Measurements from ENCODE around the gene SMG9. TPM values are rescaled to one million over a fixed set of nuclear protein-coding genes. Genes with fewer than 3 reads are reported as not detected.

The SMG9 gene
- total RNA-seq, 1 experiment from 2014 or later = 52.2 TPM

DNA sequence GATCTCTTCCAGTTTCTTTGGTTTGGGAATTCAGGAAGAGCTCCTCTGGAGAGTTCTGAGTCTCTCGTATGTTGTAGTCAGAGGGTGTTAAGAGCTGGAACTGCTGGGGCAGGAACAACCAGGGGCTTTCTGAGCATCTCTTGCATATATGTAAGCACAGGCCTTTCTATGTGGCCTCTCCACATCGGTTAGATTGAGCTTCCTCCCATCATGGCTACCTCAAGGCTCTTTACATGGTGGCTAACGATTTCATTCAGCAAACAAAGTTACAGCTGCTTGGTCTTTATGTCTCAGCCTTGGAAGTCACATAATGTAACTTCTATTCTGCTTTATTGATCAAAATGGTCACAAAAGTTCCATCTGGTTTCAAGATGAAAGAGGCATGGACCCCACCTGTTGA is 64.3 kb downstream of the SMG9 start:
- H3K4me2 ChIP-seq (ENCODE audit: insufficient read depth, insufficient read length, low read length) = no peak overlapping the region
- no peak overlapping the region for H3K14ac ChIP-seq (ENCODE audit: insufficient read depth, low read length)
- no peaks in the 10 kb centered on the region; the same call in 1 of the 2 replicates for H3K4me1 ChIP-seq (ENCODE audit: insufficient read depth, low read length)
- Mint-ChIP-seq H3K4me3 (no peak overlapping the region), H3K9me3 (peaks cover 6 to 24% of the 10 kb centered on the region in 2 experiments; a peak in 4 of 5 replicates), H3K27ac (no peak overlapping the region), H3K4me1 (peaks cover 13 to 20% of the 10 kb centered on the region in 2 experiments), H3K27me3 (ENCODE audit: low read depth) (peaks cover 21% of the 10 kb centered on the region), H3K36me3 (ENCODE audit: insufficient read depth in 1 of 3, low read depth in 3 of 3) (peaks cover 0 to 2% (median 0%) of the 10 kb centered on the region in 3 experiments; a peak in 1 of 7 replicates)
- H2BK5ac ChIP-seq (ENCODE audit: insufficient read length, low read length) = no peak overlapping the region
- H3K23ac ChIP-seq (ENCODE audit: insufficient read length, low read depth, low read length) = no peak overlapping the region
- no peak overlapping the region for H2BK12ac ChIP-seq (ENCODE audit: insufficient read length, low read depth, low read length)
- no peaks in the 10 kb centered on the region for H3K79me2 ChIP-seq (ENCODE audit: insufficient read depth, low read length)
- no peak overlapping the region for H3T11ph ChIP-seq (ENCODE audit: low read length)
- no peak overlapping the region for H2BK120ac ChIP-seq (ENCODE audit: low read depth, low read length, poor library complexity, severe bottlenecking)
- no peak overlapping the region for H4K91ac ChIP-seq (ENCODE audit: insufficient read length, low read depth, low read length)
- no peak overlapping the region for H2AK5ac ChIP-seq (ENCODE audit: insufficient read length, low read length)
- H4K5ac ChIP-seq (ENCODE audit: insufficient read length, low read depth, low read length) = no peak overlapping the region
- H4K20me1 ChIP-seq (ENCODE audit: control insufficient read depth, insufficient read depth, insufficient read length) = no peaks in the 10 kb centered on the region
- no peak for DNase-seq
- H3K56ac ChIP-seq (ENCODE audit: insufficient read length, low read depth, low read length) = no peak overlapping the region
- H2AFZ ChIP-seq (ENCODE audit: low read length) = no peak overlapping the region
- H3K79me1 ChIP-seq (ENCODE audit: insufficient read depth, low read depth, low read length, poor library complexity, severe bottlenecking) = no peaks in the 10 kb centered on the region
- H3K4ac ChIP-seq (ENCODE audit: low read depth, low read length) = no peak overlapping the region
- H3K27ac ChIP-seq (ENCODE audit: insufficient read length, low read depth, low read length) = no peak overlapping the region
- H3K18ac ChIP-seq (ENCODE audit: insufficient read length, low read depth, low read length) = no peak overlapping the region
- H2BK15ac ChIP-seq (ENCODE audit: low read depth, low read length) = no peak overlapping the region
- TF ChIP-seq, protein P1, sequence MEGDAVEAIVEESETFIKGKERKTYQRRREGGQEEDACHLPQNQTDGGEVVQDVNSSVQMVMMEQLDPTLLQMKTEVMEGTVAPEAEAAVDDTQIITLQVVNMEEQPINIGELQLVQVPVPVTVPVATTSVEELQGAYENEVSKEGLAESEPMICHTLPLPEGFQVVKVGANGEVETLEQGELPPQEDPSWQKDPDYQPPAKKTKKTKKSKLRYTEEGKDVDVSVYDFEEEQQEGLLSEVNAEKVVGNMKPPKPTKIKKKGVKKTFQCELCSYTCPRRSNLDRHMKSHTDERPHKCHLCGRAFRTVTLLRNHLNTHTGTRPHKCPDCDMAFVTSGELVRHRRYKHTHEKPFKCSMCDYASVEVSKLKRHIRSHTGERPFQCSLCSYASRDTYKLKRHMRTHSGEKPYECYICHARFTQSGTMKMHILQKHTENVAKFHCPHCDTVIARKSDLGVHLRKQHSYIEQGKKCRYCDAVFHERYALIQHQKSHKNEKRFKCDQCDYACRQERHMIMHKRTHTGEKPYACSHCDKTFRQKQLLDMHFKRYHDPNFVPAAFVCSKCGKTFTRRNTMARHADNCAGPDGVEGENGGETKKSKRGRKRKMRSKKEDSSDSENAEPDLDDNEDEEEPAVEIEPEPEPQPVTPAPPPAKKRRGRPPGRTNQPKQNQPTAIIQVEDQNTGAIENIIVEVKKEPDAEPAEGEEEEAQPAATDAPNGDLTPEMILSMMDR (conservative IDR thresholded peaks at IDR 0.05) = no peak
- no peak overlapping the region for H4K8ac ChIP-seq (replicated peaks; ENCODE audit: insufficient read length, low read depth, low read length)
- no peak overlapping the region for H3K9ac ChIP-seq (ENCODE audit: extremely low read depth, insufficient read length, low read length)
- H2BK20ac ChIP-seq (ENCODE audit: low read depth, low read length, poor library complexity, severe bottlenecking) = no peak overlapping the region
- no peaks in the 10 kb centered on the region for H3K9me3 ChIP-seq (ENCODE audit: control insufficient read depth, low read depth, low read length)
- no peaks in the 10 kb centered on the region for H3K23me2 ChIP-seq (ENCODE audit: insufficient read length, low read depth, low read length, poor library complexity, severe bottlenecking)
- no peaks in the 10 kb centered on the region for H3K27me3 ChIP-seq (ENCODE audit: insufficient read depth, low read length)
- no CpG with 5 or more reads among the region's 3 CpGs for WGBS (ENCODE audit: extremely low coverage, insufficient read length, low lambda C conversion rate)

All from H9 (cell line).